Lung (tissue), 12 donors: ENCODE data around the gene GATM. TPM values are rescaled to one million over a fixed set of nuclear protein-coding genes. Genes with fewer than 3 reads are reported as not detected.

Experiments
- ATAC-seq: fragments of 200-7000 bp; cut with Tn5 transposase; one replicate; pipeline ENCODE4 v1.9.1; 2020; ENCODE audit warnings: moderate number of reproducible peaks; ENCODE audit not compliant: insufficient read depth, low FRiP score
- DNase-seq, 3 donors: peaks; one replicate each; pipeline ENCODE4 v3.0.0-alpha.2; 2013 to 2017
- H3K27ac ChIP-seq, 2 donors: one replicate each; pipeline ENCODE4 v1.5.1; 2013; ENCODE audit warnings: mild to moderate bottlenecking in 2 of 2, moderate library complexity in 2 of 2, control low read depth in 1 of 2, inconsistent platforms in 1 of 2, low read depth in 1 of 2, low read length in 1 of 2
- H3K27me3 ChIP-seq, 3 donors: one replicate each; pipeline ENCODE4 v1.5.1; 2013; ENCODE audit warnings: low read length in 2 of 3; ENCODE audit not compliant: control insufficient read depth in 3 of 3, insufficient read depth in 3 of 3
- H3K36me3 ChIP-seq, 4 donors: one replicate each; pipeline ENCODE4 v1.5.1; 2013; ENCODE audit warnings: low read length in 4 of 4, mild to moderate bottlenecking in 1 of 4, moderate library complexity in 1 of 4; ENCODE audit not compliant: control insufficient read depth in 4 of 4, insufficient read depth in 4 of 4
- H3K4me1 ChIP-seq, 5 donors: one replicate each; pipeline ENCODE4 v1.5.1; 2013; ENCODE audit warnings: low read length in 5 of 5, mild to moderate bottlenecking in 2 of 5, moderate library complexity in 1 of 5; ENCODE audit not compliant: control insufficient read depth in 5 of 5, insufficient read depth in 5 of 5
- H3K4me3 ChIP-seq: one replicate; pipeline ENCODE4 v1.5.1; 2013; ENCODE audit warnings: mild to moderate bottlenecking, control low read depth, moderate library complexity
- H3K9ac ChIP-seq, 2 donors: one replicate each; pipeline ENCODE4 v1.5.1; 2013; ENCODE audit warnings: low read length in 2 of 2, control low read depth in 1 of 2; ENCODE audit not compliant: insufficient read depth in 1 of 2
- H3K9me3 ChIP-seq, 4 donors: one replicate each; pipeline ENCODE4 v1.5.1; 2013; ENCODE audit warnings: low read length in 3 of 4, mild to moderate bottlenecking in 1 of 4, moderate library complexity in 1 of 4; ENCODE audit not compliant: control insufficient read depth in 4 of 4, insufficient read depth in 3 of 4
- CTCF ChIP-seq: IDR thresholded peaks from 2 replicates; pipeline ENCODE4 v1.5.1; 2012; ENCODE audit warnings: mild to moderate bottlenecking; ENCODE audit errors: control extremely low read depth, extremely low read depth
- WGBS, 2 donors: extraction: QIAGEN DNeasy Blood & Tissue Kit; methylation state at CpG; one replicate each; pipeline ENCODE4 v1.1.7; 2013; 5-methylcytosine and 5-hydroxymethylcytosine counted together
- polyA plus RNA-seq, 2 donors: library from polyadenylated mRNA; stranded (reverse); fragments of 200-250 nt; gene quantifications; one replicate each; pipeline ENCODE4 v1.2.1, GENCODE V29; 2013
- total RNA-seq, 2 donors: library from RNA; depleted of rRNA in 1 of 2; stranded (reverse); fragments of >200 nt in 1 of 2; gene quantifications; one replicate each; pipeline ENCODE4 v1.2.1, GENCODE V29; 2014 to 2021
- donor health status: control.
- donor health status: control.
- donor health status: Bipolar disorder and iron deficiency.
- donor health status: healthy.
- donor health status: DM: yes; HTN: yes; CAD: no.

GATM gene
- total and polyA plus RNA-seq, 4 donors, result 2.5 to 12.2 (median 4.6) TPM

GRCh38 chr15:45376967-45377608 is 1.3 kb downstream of the GATM start:
- 38 to 49% methylated on average over 5 of the region's 5 CpGs for WGBS, 2 donors
- H3K9me3 ChIP-seq, result no peaks in the 10 kb centered on the region
- H3K4me1 ChIP-seq, result peaks cover 0 to 6% (median 2%) of the 10 kb centered on the region in 5 donors
- peak overlapping the region in 1 of 2 donors; percentile 17 for H3K9ac ChIP-seq
- ATAC-seq, result no peak
- no peak for TF ChIP-seq CTCF
- peaks cover 0 to 48% (median 35%) of the 10 kb centered on the region in 3 donors for H3K27me3 ChIP-seq
- no peaks in the 10 kb centered on the region for H3K36me3 ChIP-seq
- no peak overlapping the region for H3K27ac ChIP-seq
- H3K4me3 ChIP-seq, result no peak overlapping the region
- no peak for DNase-seq

- TF ChIP-seq CTCF, result no peak
- no peak overlapping the region for H3K4me3 ChIP-seq
- ATAC-seq (no peak), DNase-seq (no peak)
- peaks cover 0 to 46% (median 31%) of the 10 kb centered on the region in 3 donors for H3K27me3 ChIP-seq
- no peak overlapping the region for H3K27ac ChIP-seq
- WGBS, 2 donors, result 47 to 53% methylated on average over 11 of the region's 11 CpGs
- no peak overlapping the region for H3K9ac ChIP-seq
- no peaks in the 10 kb centered on the region for H3K9me3 ChIP-seq
- no peaks in the 10 kb centered on the region for H3K36me3 ChIP-seq
- H3K4me1 ChIP-seq, result peaks cover 0 to 6% (median 2%) of the 10 kb centered on the region in 5 donors
These were observed 1.9 kb downstream of the GATM start for GRCh38 chr15:45376300-45376928.

DNA sequence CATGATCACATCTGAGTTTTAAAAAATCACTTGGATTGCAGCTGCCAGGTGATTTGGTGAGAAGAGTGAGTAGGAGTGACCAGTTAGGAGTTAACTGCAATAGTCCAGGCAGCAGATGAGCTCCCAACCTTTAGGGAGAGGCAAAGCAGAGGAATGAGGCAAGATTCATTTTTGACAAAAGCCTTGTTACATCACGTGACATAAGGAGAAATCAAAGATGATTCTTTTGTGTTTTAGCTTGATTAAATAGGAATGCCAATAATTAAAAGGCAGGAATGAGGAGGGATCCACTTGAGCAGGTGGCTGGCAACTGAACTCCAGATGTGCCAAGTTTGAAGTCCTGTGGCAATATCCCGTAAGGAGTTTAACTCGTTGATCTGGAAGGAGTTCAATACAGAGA is 2.5 kb downstream of the GATM start:
- TF ChIP-seq CTCF, result no peak
- Histone ChIP-seq H3K27me3 (peaks cover 0 to 43% (median 31%) of the 10 kb centered on the region in 3 donors), H3K4me3 (no peak overlapping the region), H3K4me1 (peaks cover 0 to 6% (median 2%) of the 10 kb centered on the region in 5 donors), H3K36me3 (no peaks in the 10 kb centered on the region), H3K27ac (no peak overlapping the region), H3K9me3 (no peaks in the 10 kb centered on the region), H3K9ac (no peak overlapping the region)
- DNase-seq (no peak), ATAC-seq (no peak)
- 54 to 78% methylated on average over 3 of the region's 3 CpGs for WGBS, 2 donors
